Measurements from ENCODE around the gene SHISA3.

Gene SHISA3

DNA sequence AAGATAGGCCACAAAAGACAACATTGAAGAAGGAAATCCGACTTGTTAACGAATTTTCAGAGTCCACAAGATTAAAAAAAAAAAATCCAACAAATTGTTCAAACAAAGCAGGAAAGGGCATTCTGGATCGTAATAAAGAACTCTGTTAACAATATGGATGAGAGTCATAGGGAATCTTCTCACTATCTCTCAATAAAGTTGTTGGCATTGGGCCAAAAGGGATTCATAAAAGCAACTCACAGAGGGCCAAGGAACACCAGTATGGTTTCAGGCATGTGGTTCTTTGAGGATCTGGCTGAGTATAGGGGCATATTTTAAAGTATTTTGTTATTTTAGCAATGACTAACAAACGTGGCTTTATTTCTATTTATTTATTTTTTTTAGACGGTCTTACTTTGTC is 49.5 kb downstream of the SHISA3 start:
- DNase-seq (ENCODE audit: low spot score), result no peak

All from CD4-positive, alpha-beta T cell treated with Interleukin-2 at 100 ng/mL for 4 hours (primary cell).